Measurements from ENCODE around the gene MSH2. TPM values are rescaled to one million over a fixed set of nuclear protein-coding genes. Genes with fewer than 3 reads are reported as not detected.

Gene MSH2

GRCh38 chr2:47525167-47525566 lies 122.2 kb downstream of the MSH2 start:
- Histone ChIP-seq H3K27me3 (ENCODE audit: control insufficient read depth, insufficient read depth, low read length) (peaks cover 38% of the 10 kb centered on the region), H3K9me3 (replicated peaks; ENCODE audit: low read length) (no peaks in the 10 kb centered on the region), H3K4me2 (ENCODE audit: low read length) (no peak overlapping the region), H3K9ac (ENCODE audit: low read depth, low read length) (no peak overlapping the region), H3K4me3 (ENCODE audit: low read length) (no peak overlapping the region), H3K4me1 (ENCODE audit: control insufficient read depth, insufficient read depth, low read length) (peaks cover 9% of the 10 kb centered on the region), H3K36me3 (ENCODE audit: insufficient read depth, low read length) (no peaks in the 10 kb centered on the region)

GRCh38 chr2:47528455-47528854 lies 125.5 kb downstream of the MSH2 start:
- no peaks in the 10 kb centered on the region for H3K9me3 ChIP-seq (replicated peaks; ENCODE audit: low read length)
- H3K4me3 ChIP-seq (ENCODE audit: low read length) = no peak overlapping the region
- no peaks in the 10 kb centered on the region for H3K36me3 ChIP-seq (ENCODE audit: insufficient read depth, low read length)
- H3K4me1 ChIP-seq (ENCODE audit: control insufficient read depth, insufficient read depth, low read length) = peaks cover 3% of the 10 kb centered on the region
- no peak overlapping the region for H3K9ac ChIP-seq (ENCODE audit: low read depth, low read length)
- H3K27me3 ChIP-seq (ENCODE audit: control insufficient read depth, insufficient read depth, low read length) = peaks cover 19% of the 10 kb centered on the region
- no peak overlapping the region for H3K4me2 ChIP-seq (ENCODE audit: low read length)

GRCh38 chr2:47528874-47529273 lies 125.9 kb downstream of the MSH2 start:
- peaks cover 15% of the 10 kb centered on the region for H3K27me3 ChIP-seq (ENCODE audit: control insufficient read depth, insufficient read depth, low read length)
- H3K36me3 ChIP-seq (ENCODE audit: insufficient read depth, low read length) = no peaks in the 10 kb centered on the region
- no peak overlapping the region for H3K9ac ChIP-seq (ENCODE audit: low read depth, low read length)
- H3K4me1 ChIP-seq (ENCODE audit: control insufficient read depth, insufficient read depth, low read length) = peaks cover 7% of the 10 kb centered on the region
- no peak overlapping the region for H3K4me2 ChIP-seq (ENCODE audit: low read length)
- no peaks in the 10 kb centered on the region for H3K9me3 ChIP-seq (replicated peaks; ENCODE audit: low read length)
- H3K4me3 ChIP-seq (ENCODE audit: low read length) = no peak overlapping the region

- Histone ChIP-seq H3K4me2 (ENCODE audit: low read length) (no peak overlapping the region), H3K4me3 (ENCODE audit: low read length) (no peak overlapping the region), H3K4me1 (ENCODE audit: control insufficient read depth, insufficient read depth, low read length) (peaks cover 18% of the 10 kb centered on the region), H3K9ac (ENCODE audit: low read depth, low read length) (no peak overlapping the region), H3K27me3 (ENCODE audit: control insufficient read depth, insufficient read depth, low read length) (peaks cover 2% of the 10 kb centered on the region), H3K36me3 (ENCODE audit: insufficient read depth, low read length) (no peaks in the 10 kb centered on the region), H3K9me3 (replicated peaks; ENCODE audit: low read length) (no peaks in the 10 kb centered on the region)
Observed at GRCh38 chr2:47530105-47530760, 127.3 kb downstream of the MSH2 start.

- Histone ChIP-seq H3K36me3 (ENCODE audit: insufficient read depth, low read length) (no peaks in the 10 kb centered on the region), H3K9ac (ENCODE audit: low read depth, low read length) (no peak overlapping the region), H3K4me2 (ENCODE audit: low read length) (no peak overlapping the region), H3K4me3 (ENCODE audit: low read length) (no peak overlapping the region), H3K9me3 (replicated peaks; ENCODE audit: low read length) (no peaks in the 10 kb centered on the region), H3K4me1 (ENCODE audit: control insufficient read depth, insufficient read depth, low read length) (peaks cover 31% of the 10 kb centered on the region), H3K27me3 (ENCODE audit: control insufficient read depth, insufficient read depth, low read length) (no peaks in the 10 kb centered on the region)
Observed at GRCh38 chr2:47531378-47532042, 128.6 kb downstream of the MSH2 start.

Small RNA genes lying within 50 kb of the gene (small RNA-seq; reads per million reads assigned to genes)
- gene MIR559 = not detected
- not detected for gene RF00017
- gene RN7SKP119 = not detected

Measured in skeletal muscle satellite cell (primary cell).